ENCODE data around the gene USP6NL.

USP6NL gene

GRCh38 chr10:11611248-11612020 is at the start of gene USP6NL:
Gene USP6NL, minus strand, starts transcription at chr10:11611650. Its CDS starts 14,016 bp downstream, at chr10:11597634.
- no peak for TF ChIP-seq FOXA1 (IDR thresholded peaks at IDR 0.05)
- TF ChIP-seq PKNOX1 (IDR thresholded peaks at IDR 0.05), result no peak
- no peak for TF ChIP-seq FOXM1 (IDR thresholded peaks at IDR 0.05; ENCODE audit: borderline replicate concordance)
- TF ChIP-seq L3MBTL2 (conservative IDR thresholded peaks at IDR 0.05), result peak; percentile 47
- TF ChIP-seq ARNT (IDR thresholded peaks at IDR 0.05), result 0 out of 2 replicates have a peak, but pooled peaks have one; percentile 40
- no peak for TF ChIP-seq CTBP1 (IDR thresholded peaks at IDR 0.05; ENCODE audit: borderline replicate concordance)
- TF ChIP-seq TARDBP (IDR thresholded peaks at IDR 0.05), result no peak
- no peak for TF ChIP-seq BHLHE40 (IDR thresholded peaks at IDR 0.05; ENCODE audit: borderline replicate concordance)
- TF ChIP-seq NFRKB (IDR thresholded peaks at IDR 0.05), result no peak
- 0 out of 2 replicates have a peak, but pooled peaks have one; percentile 64 for TF ChIP-seq ZNF384 (IDR thresholded peaks at IDR 0.05)
- POLR2A ChIA-PET, result interaction anchor here (0.9 kb wide), 1 partner anchor 78 kb away, joined by 3 read pairs; no protein-coding TSS in a partner anchor
- CTCF ChIA-PET, result no interaction called here
- peak; percentile 81 for DNase-seq (ENCODE audit: extremely low spot score)

DNA sequence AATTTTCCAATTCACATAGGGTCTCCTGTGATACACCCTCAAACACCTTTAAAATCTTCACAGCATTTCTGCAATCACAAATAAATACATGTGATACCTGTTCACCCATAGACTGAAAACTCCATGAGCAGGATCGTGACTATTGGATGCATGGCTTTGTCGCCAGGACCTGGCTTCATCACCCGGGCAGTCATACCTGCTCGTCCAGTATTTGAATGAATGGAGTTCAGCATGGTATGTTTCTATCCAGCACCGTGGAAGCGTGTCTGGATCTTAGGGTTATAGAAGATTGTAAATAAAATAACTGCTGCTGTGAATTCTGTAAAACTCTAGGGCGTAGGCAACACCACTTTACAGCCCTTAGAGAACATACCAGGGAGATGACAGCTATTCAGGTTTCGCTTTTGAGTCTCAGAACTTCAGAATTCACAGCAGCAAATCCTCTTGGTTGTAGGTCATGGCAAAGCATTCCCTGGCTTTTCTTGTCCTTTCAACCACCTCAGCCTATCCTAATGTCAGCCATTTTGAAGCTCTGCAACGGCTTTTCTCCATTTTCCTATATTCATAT is 47.4 kb upstream of the USP6NL start:
- ChIA-PET POLR2A (no interaction called here), CTCF (interaction anchor here (0.6 kb wide), 1 partner anchor 182 kb away, joined by 3 read pairs; no protein-coding TSS in a partner anchor)
- TF ChIP-seq ZNF384 (IDR thresholded peaks at IDR 0.05) (no peak), SP1 (IDR thresholded peaks at IDR 0.05) (no peak), LEF1 (IDR thresholded peaks at IDR 0.05; ENCODE audit: borderline replicate concordance) (no peak), FOXA1 (IDR thresholded peaks at IDR 0.05) (no peak), SUZ12 (IDR thresholded peaks at IDR 0.05) (no peak), PKNOX1 (IDR thresholded peaks at IDR 0.05) (no peak)
- no peak for DNase-seq (ENCODE audit: extremely low spot score)

GRCh38 chr10:11655836-11656235 is 44.4 kb upstream of the USP6NL start:
- ChIA-PET CTCF (no interaction called here), POLR2A (no interaction called here)
- TF ChIP-seq ELF4 (IDR thresholded peaks at IDR 0.05), result no peak
- TF ChIP-seq FOXK2 (IDR thresholded peaks at IDR 0.05), result no peak
- no peak for TF ChIP-seq SP1 (IDR thresholded peaks at IDR 0.05)
- no peak for TF ChIP-seq ARNT (IDR thresholded peaks at IDR 0.05)
- TF ChIP-seq LEF1 (IDR thresholded peaks at IDR 0.05; ENCODE audit: borderline replicate concordance), result no peak
- TF ChIP-seq ZNF384 (IDR thresholded peaks at IDR 0.05), result no peak
- TF ChIP-seq L3MBTL2 (conservative IDR thresholded peaks at IDR 0.05), result no peak
- TF ChIP-seq BHLHE40 (IDR thresholded peaks at IDR 0.05; ENCODE audit: borderline replicate concordance), result no peak
- no peak for TF ChIP-seq SUZ12 (IDR thresholded peaks at IDR 0.05)
- no peak for TF ChIP-seq FOXM1 (IDR thresholded peaks at IDR 0.05; ENCODE audit: borderline replicate concordance)
- no peak for TF ChIP-seq FOXA1 (IDR thresholded peaks at IDR 0.05)
- TF ChIP-seq NFRKB (IDR thresholded peaks at IDR 0.05), result no peak
- TF ChIP-seq PKNOX1 (IDR thresholded peaks at IDR 0.05), result no peak
- no peak for TF ChIP-seq CTBP1 (IDR thresholded peaks at IDR 0.05; ENCODE audit: borderline replicate concordance)
- DNase-seq (ENCODE audit: extremely low spot score), result no peak

- ChIA-PET POLR2A (no interaction called here), CTCF (no interaction called here)
- TF ChIP-seq L3MBTL2 (conservative IDR thresholded peaks at IDR 0.05), result no peak
- TF ChIP-seq FOXA1 (IDR thresholded peaks at IDR 0.05), result no peak
- TF ChIP-seq LEF1 (IDR thresholded peaks at IDR 0.05; ENCODE audit: borderline replicate concordance), result no peak
- no peak for TF ChIP-seq ZNF384 (IDR thresholded peaks at IDR 0.05)
- DNase-seq (ENCODE audit: extremely low spot score), result no peak
Measured at GRCh38 chr10:11654659-11655058, 43.2 kb upstream of the USP6NL start.

- ChIA-PET CTCF (no interaction called here), POLR2A (no interaction called here)
- DNase-seq (ENCODE audit: extremely low spot score), result no peak
- TF ChIP-seq NFRKB (IDR thresholded peaks at IDR 0.05), result no peak
- TF ChIP-seq ZNF384 (IDR thresholded peaks at IDR 0.05), result no peak
Measured at GRCh38 chr10:11653758-11654471, 42.5 kb upstream of the USP6NL start.

- TF ChIP-seq ARNT (IDR thresholded peaks at IDR 0.05) (no peak), BHLHE40 (IDR thresholded peaks at IDR 0.05; ENCODE audit: borderline replicate concordance) (no peak), TARDBP (IDR thresholded peaks at IDR 0.05) (no peak), FOXM1 (IDR thresholded peaks at IDR 0.05; ENCODE audit: borderline replicate concordance) (no peak), HDGF (IDR thresholded peaks at IDR 0.05; ENCODE audit: borderline replicate concordance) (no peak), ZNF384 (IDR thresholded peaks at IDR 0.05) (no peak), L3MBTL2 (conservative IDR thresholded peaks at IDR 0.05) (no peak), SP1 (IDR thresholded peaks at IDR 0.05) (no peak), CTBP1 (IDR thresholded peaks at IDR 0.05; ENCODE audit: borderline replicate concordance) (no peak), FOXA1 (IDR thresholded peaks at IDR 0.05) (no peak), FOXK2 (IDR thresholded peaks at IDR 0.05) (no peak), NFRKB (IDR thresholded peaks at IDR 0.05) (no peak), ELF4 (IDR thresholded peaks at IDR 0.05) (no peak), PKNOX1 (IDR thresholded peaks at IDR 0.05) (no peak), LEF1 (IDR thresholded peaks at IDR 0.05; ENCODE audit: borderline replicate concordance) (no peak), SUZ12 (IDR thresholded peaks at IDR 0.05) (no peak)
- CTCF ChIA-PET, result interaction anchor here (0.7 kb wide), 1 partner anchor 62 kb away, joined by 4 read pairs; no protein-coding TSS in a partner anchor
- DNase-seq (ENCODE audit: extremely low spot score), result no peak
- POLR2A ChIA-PET, result no interaction called here
Measured at GRCh38 chr10:11647676-11648075, 36.2 kb upstream of the USP6NL start.
